Measurements from ENCODE around the gene PKNOX2.

PKNOX2 gene

DNA sequence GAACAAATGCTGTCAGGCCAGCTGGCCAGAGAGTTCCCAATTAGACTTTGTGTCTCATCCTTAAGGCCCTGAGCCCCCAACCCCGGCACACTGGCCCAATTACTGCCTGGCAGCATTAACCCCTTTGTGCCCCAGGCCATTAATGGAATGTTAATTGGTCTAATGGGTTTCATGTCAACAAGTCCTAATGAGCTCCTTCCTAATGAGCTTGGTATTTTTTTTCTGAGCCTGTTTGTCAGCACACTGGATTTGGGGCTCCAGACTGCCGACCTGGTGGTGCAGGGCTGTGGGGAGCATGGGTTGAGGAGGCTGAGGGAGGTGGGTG is 182.7 kb downstream of the PKNOX2 start:
- H3K4me3 ChIP-seq (ENCODE audit: low read depth, low read length) = no peak overlapping the region
- no peak for DNase-seq (ENCODE audit: low read depth)
- TF ChIP-seq, protein P1, sequence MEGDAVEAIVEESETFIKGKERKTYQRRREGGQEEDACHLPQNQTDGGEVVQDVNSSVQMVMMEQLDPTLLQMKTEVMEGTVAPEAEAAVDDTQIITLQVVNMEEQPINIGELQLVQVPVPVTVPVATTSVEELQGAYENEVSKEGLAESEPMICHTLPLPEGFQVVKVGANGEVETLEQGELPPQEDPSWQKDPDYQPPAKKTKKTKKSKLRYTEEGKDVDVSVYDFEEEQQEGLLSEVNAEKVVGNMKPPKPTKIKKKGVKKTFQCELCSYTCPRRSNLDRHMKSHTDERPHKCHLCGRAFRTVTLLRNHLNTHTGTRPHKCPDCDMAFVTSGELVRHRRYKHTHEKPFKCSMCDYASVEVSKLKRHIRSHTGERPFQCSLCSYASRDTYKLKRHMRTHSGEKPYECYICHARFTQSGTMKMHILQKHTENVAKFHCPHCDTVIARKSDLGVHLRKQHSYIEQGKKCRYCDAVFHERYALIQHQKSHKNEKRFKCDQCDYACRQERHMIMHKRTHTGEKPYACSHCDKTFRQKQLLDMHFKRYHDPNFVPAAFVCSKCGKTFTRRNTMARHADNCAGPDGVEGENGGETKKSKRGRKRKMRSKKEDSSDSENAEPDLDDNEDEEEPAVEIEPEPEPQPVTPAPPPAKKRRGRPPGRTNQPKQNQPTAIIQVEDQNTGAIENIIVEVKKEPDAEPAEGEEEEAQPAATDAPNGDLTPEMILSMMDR (IDR thresholded peaks at IDR 0.05; ENCODE audit: low read depth, low read length, missing control alignments) = no peak

DNA sequence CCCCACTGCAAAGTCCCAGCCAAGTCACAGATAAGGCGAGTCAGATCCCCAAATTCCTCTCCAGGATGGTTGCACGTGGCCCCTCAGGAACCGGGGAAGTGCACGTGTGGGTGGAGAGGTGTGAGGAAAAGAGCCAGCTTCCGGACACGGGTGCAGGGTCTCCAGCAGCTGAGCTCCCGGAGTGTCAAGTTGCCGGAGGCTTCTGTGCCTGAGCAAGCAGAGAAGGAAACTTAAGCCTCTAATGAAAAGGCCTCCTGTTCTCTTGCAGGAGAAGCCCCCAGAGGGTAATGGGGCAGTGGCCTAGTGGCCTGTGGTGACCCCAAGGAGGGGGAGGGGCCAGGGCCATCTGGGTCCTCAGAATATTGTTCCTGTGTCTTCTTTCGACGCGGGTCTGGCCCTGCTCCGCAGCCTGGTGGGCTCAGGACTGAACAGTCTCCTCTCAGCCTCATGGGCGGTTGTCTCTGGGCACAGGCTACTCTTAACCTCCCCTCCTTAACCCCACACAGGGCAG is 183.6 kb downstream of the PKNOX2 start:
- no peak overlapping the region for H3K4me3 ChIP-seq (ENCODE audit: low read depth, low read length)
- no peak for DNase-seq (ENCODE audit: low read depth)
- TF ChIP-seq, protein P1 (IDR thresholded peaks at IDR 0.05; ENCODE audit: low read depth, low read length, missing control alignments) = no peak

DNA sequence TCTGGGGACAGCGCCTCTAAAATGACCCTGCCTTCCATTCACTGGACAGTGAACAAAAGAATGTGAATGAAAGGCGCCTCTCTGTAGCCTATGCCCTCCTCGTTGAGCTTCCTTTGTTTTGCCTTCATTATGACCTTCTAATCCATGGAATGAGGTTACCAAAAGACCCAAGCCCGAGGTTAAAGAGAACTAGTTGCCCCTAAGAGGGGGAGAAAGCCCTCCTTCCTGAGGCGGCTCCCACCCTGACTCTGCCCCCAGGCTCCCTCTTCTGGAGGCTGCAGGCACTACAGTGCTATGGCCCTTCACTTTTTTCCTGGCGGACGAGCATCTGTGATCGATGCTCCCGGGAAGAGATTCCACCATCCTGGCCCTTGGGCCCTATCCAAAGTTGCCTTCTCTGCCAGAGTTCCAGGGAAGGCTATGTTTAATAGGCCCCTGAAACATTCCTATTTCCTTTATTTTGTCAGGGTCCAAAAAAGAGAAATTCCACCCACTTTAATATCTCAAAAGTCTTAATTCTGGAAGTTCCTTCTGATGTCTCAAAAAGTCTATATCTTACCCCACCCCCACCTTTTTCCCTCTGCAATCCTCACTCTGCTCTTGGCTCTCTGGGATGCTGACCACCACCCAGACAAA is 184.2 kb downstream of the PKNOX2 start:
- no peak for DNase-seq (ENCODE audit: low read depth)
- TF ChIP-seq, protein P1 (IDR thresholded peaks at IDR 0.05; ENCODE audit: low read depth, low read length, missing control alignments) = peak; percentile 95
- H3K4me3 ChIP-seq (ENCODE audit: low read depth, low read length) = no peak overlapping the region

DNA sequence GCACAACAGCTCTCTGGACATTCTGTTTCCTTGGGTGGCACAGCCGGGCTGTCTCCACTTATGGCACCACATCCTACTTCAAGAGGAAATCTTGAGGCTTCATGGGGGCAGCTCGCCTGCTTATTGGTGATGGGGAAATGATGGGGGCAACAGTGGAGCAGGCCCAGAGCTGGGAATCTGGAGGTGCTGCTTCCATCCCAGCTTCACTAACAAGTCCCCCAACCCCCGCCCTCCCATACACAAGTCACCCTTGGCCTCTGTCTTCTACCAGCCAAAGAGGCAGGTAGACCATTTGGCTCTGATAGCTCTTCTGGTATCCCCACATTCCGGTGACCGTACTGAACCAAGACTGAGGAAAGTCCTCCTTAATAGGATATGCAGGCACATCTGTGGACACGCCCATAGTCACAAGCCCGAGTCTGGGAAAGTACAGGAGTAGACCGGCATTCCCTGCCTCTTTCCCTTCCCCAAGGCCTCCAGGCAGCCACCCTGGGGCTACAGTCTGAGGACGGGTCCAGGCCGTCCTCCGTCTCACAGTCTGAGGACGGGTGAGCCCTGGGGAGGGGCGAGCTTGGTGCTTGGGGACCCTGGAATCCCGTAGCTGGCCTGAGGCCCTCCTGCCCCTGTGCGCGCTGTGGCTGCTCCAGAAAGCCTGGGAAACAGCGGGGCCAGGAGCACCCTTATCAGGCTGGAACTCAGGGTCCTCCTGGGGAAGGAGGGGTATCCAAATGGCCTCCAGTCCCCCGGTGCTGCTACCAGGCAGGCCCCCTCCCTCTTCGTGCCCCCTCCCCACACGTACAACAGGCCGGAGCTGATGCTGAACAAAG is 185.9 kb downstream of the PKNOX2 start:
- no peak for DNase-seq (ENCODE audit: low read depth)
- H3K4me3 ChIP-seq (ENCODE audit: low read depth, low read length) = no peak overlapping the region
- TF ChIP-seq, protein P1 (IDR thresholded peaks at IDR 0.05; ENCODE audit: low read depth, low read length, missing control alignments) = no peak

DNA sequence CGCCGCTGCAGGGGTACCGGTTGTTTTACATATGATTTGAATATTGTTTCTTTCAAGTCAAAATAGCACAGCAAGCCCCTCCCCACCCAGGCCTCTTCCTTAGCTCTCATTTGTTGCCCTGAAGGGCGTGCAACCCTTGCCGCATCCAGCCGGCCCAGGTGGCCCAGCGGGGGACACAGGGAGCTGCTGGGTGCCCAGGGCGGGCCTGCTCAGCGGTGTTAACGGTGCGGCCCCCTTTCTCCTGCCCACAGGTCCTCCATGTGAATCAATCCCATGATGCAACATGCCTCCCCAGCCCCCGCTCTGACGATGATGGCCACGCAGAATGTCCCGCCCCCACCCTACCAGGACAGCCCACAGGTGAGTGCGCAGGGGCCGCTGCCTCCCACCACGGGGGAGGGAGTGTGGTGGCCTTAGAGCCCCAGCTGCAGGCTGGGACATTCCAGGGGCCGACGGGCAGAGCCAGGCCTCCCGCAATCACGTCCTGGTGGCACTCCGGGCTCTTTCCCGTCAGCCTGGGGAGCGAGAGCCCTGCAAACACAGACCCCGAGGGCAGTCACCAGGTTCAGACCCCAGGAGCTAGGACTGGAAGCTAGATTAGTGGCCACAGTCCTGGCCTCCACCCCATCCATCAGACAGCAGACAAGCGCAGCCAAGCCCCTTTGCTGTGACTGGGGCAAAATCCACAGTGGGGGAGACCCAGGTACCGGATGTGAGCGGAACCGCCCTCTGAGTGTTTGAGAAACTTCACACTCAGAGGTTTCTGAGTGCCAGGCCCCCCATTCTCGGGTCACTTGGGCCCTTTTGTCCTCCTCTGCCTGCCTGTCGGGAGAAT is 186.7 kb downstream of the PKNOX2 start:
- H3K4me3 ChIP-seq (ENCODE audit: low read depth, low read length) = no peak overlapping the region
- DNase-seq (ENCODE audit: low read depth) = no peak
- TF ChIP-seq, protein P1 (IDR thresholded peaks at IDR 0.05; ENCODE audit: low read depth, low read length, missing control alignments) = no peak

DNA sequence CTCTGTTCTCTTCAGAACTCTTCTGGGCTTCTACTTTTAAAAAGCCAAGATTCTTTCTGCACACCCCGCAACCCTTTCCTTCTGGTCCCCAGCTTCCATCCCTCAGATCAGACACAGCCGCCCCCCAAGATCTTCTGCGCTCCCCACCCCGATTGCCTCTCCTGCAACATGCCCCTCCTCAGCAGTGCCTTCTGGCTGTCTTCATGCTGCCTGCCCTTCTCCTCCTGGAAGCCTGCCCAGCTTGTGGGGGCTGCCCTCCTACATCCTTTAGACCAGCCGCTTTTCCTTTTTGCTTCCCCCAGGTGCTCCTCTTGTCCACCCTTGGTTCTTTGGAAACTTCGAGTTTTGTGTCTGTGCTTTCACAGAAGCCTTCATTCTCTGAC is 187.3 kb downstream of the PKNOX2 start:
- H3K4me3 ChIP-seq (ENCODE audit: low read depth, low read length) = no peak overlapping the region
- DNase-seq (ENCODE audit: low read depth) = no peak
- TF ChIP-seq, protein P1 (IDR thresholded peaks at IDR 0.05; ENCODE audit: low read depth, low read length, missing control alignments) = no peak
